ENCODE measurements around the gene ADAM10.

DNA sequence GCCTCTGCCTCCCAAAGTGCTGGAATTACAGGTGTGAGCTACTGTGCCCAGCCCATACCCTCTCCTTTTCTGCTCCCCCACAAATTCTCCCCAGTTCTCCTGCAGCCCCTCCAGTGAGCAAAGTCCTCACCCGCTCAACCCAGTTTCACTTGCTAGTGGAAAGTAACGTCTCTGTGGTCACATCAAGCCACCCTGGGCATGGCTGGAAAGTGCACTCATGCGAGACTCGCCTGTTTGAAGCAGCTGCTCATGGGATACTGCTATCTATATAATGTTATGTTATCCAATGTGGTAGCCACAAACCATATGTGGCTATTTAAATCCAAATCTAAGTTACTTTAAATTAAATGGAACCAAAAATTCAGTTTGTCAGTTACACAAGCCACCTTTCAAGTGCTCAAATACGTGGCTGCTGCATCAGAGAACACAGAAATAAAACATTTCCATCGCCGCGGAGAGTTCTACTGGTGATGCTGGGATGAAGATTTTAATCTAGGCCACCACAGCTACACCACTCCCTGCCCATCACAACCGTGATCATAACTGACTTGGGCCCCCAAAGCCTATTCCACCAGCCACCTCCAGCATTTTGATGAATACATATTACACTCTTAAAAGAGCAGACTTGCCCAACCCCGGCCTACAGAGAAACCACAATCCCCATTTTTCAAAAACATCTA is 198.3 kb downstream of the ADAM10 start:
- TF ChIP-seq TAF1 (IDR thresholded peaks at IDR 0.05; ENCODE audit: borderline replicate concordance, low read depth, low read length) (no peak), EZH2phosphoT487 (IDR thresholded peaks at IDR 0.05; ENCODE audit: borderline replicate concordance, low read depth) (no peak), GABPA (IDR thresholded peaks at IDR 0.05; ENCODE audit: low read depth) (no peak), POLR2AphosphoS5 (IDR thresholded peaks at IDR 0.05; ENCODE audit: low read depth, low read length) (no peak), EP300 (IDR thresholded peaks at IDR 0.05; ENCODE audit: borderline replicate concordance in 1 of 2, low read depth in 1 of 2, low read length in 1 of 2) (no peak), JUND (IDR thresholded peaks at IDR 0.05) (no peak), FOXM1 (IDR thresholded peaks at IDR 0.05; ENCODE audit: low read depth) (no peak), RFX5 (IDR thresholded peaks at IDR 0.05; ENCODE audit: low read length) (no peak), SMC3 (IDR thresholded peaks at IDR 0.05; ENCODE audit: low read depth, low read length) (no peak)
- TF ChIP-seq, protein P1, sequence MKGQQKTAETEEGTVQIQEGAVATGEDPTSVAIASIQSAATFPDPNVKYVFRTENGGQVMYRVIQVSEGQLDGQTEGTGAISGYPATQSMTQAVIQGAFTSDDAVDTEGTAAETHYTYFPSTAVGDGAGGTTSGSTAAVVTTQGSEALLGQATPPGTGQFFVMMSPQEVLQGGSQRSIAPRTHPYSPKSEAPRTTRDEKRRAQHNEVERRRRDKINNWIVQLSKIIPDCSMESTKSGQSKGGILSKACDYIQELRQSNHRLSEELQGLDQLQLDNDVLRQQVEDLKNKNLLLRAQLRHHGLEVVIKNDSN (IDR thresholded peaks at IDR 0.05; ENCODE audit: borderline replicate concordance, low read depth) = no peak
- TF ChIP-seq, protein P2, sequence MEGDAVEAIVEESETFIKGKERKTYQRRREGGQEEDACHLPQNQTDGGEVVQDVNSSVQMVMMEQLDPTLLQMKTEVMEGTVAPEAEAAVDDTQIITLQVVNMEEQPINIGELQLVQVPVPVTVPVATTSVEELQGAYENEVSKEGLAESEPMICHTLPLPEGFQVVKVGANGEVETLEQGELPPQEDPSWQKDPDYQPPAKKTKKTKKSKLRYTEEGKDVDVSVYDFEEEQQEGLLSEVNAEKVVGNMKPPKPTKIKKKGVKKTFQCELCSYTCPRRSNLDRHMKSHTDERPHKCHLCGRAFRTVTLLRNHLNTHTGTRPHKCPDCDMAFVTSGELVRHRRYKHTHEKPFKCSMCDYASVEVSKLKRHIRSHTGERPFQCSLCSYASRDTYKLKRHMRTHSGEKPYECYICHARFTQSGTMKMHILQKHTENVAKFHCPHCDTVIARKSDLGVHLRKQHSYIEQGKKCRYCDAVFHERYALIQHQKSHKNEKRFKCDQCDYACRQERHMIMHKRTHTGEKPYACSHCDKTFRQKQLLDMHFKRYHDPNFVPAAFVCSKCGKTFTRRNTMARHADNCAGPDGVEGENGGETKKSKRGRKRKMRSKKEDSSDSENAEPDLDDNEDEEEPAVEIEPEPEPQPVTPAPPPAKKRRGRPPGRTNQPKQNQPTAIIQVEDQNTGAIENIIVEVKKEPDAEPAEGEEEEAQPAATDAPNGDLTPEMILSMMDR (IDR thresholded peaks at IDR 0.05) = no peak
- TF ChIP-seq, protein P3, sequence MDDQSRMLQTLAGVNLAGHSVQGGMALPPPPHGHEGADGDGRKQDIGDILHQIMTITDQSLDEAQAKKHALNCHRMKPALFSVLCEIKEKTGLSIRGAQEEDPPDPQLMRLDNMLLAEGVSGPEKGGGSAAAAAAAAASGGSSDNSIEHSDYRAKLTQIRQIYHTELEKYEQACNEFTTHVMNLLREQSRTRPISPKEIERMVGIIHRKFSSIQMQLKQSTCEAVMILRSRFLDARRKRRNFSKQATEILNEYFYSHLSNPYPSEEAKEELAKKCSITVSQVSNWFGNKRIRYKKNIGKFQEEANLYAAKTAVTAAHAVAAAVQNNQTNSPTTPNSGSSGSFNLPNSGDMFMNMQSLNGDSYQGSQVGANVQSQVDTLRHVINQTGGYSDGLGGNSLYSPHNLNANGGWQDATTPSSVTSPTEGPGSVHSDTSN (IDR thresholded peaks at IDR 0.05) = no peak

Measured in SK-N-SH (cell line).